NCI-H1930 (cell line): Measurements from ENCODE around the gene C8G.

Source experiments
- DNase-seq, 2 experiments: peaks; one replicate each; lab custom pipeline; 2025; lab: John Stamatoyannopoulos, UW

C8G gene

GRCh38 chr9:136953771-136954269, 8.8 kb downstream of the C8G start:
- no peak for DNase-seq

GRCh38 chr9:136954270-136955083, 9.4 kb downstream of the C8G start:
- DNase-seq = no peak

GRCh38 chr9:136955202-136955942, 10.3 kb downstream of the C8G start:
- DNase-seq = no peak

- no peak for DNase-seq
Measured at GRCh38 chr9:136955943-136956335, 10.9 kb downstream of the C8G start.

GRCh38 chr9:136956604-136957003, 11.6 kb downstream of the C8G start:
- DNase-seq = no peak

GRCh38 chr9:136957461-136957860, 12.4 kb downstream of the C8G start:
- no peak for DNase-seq

GRCh38 chr9:136957901-136958300, 12.9 kb downstream of the C8G start:
- DNase-seq = no peak

- DNase-seq = no peak
Measured at GRCh38 chr9:136958473-136958872, 13.4 kb downstream of the C8G start.

- DNase-seq = no peak
Measured at GRCh38 chr9:136958898-136959850, 14.1 kb downstream of the C8G start.

GRCh38 chr9:136960212-136960937, 15.3 kb downstream of the C8G start:
- no peak for DNase-seq

GRCh38 chr9:136960938-136961275, 15.9 kb downstream of the C8G start:
- no peak for DNase-seq

GRCh38 chr9:136961279-136962065, 16.4 kb downstream of the C8G start:
- no peak for DNase-seq

GRCh38 chr9:136962163-136962562, 17.1 kb downstream of the C8G start:
- no peak for DNase-seq

GRCh38 chr9:136962701-136963248, 17.7 kb downstream of the C8G start:
- DNase-seq = no peak

GRCh38 chr9:136963341-136963740, 18.3 kb downstream of the C8G start:
- DNase-seq = no peak

- DNase-seq = no peak
Measured at GRCh38 chr9:136963751-136964150, 18.7 kb downstream of the C8G start.

- no peak for DNase-seq
Measured at GRCh38 chr9:136964171-136964689, 19.2 kb downstream of the C8G start.

GRCh38 chr9:136964833-136965422, 19.9 kb downstream of the C8G start:
- DNase-seq = no peak

- no peak for DNase-seq
Measured at GRCh38 chr9:136965771-136966484, 20.9 kb downstream of the C8G start.
